GM21390 (cell line): ENCODE results near the gene ART1.
"Not testable (repeated sequence)": the region's sequence is repeated elsewhere in the genome, so short reads cannot be mapped to it uniquely, and the experiment has no call there.

Experiments used
- ATAC-seq: cut with Tn5 transposase; IDR thresholded peaks from one replicate; pipeline ENCODE4 v1.9.1; 2021; ENCODE audit not compliant: unreplicated experiment

ART1 gene

GRCh38 chr11:3644817-3645235 lies at the start of gene ART1:
Gene ART1, plus strand, starts transcription at chr11:3645128. Its CDS starts 14,086 bp downstream, at chr11:3659214.
- no peak for ATAC-seq

GRCh38 chr11:3597743-3598142 lies 47.2 kb upstream of the ART1 start:
- ATAC-seq: not testable (repeated sequence)

- not testable (repeated sequence) for ATAC-seq
Measured at GRCh38 chr11:3600201-3600600, 44.7 kb upstream of the ART1 start.

GRCh38 chr11:3604167-3604566 lies 40.8 kb upstream of the ART1 start:
- ATAC-seq: no peak

GRCh38 chr11:3605283-3605662 lies 39.7 kb upstream of the ART1 start:
- no peak for ATAC-seq

- ATAC-seq: no peak
Measured at GRCh38 chr11:3605771-3606203, 39.1 kb upstream of the ART1 start.

GRCh38 chr11:3609416-3610265 lies 35.3 kb upstream of the ART1 start:
- no peak for ATAC-seq

- no peak for ATAC-seq
Measured at GRCh38 chr11:3610846-3611245, 34.1 kb upstream of the ART1 start.

- no peak for ATAC-seq
Measured at GRCh38 chr11:3611976-3612678, 32.8 kb upstream of the ART1 start.

GRCh38 chr11:3613998-3614741 lies 30.8 kb upstream of the ART1 start:
- ATAC-seq: no peak

- peak; percentile 61 for ATAC-seq
Measured at GRCh38 chr11:3614742-3615171, 30.2 kb upstream of the ART1 start.

- no peak for ATAC-seq
Measured at GRCh38 chr11:3615998-3616397, 28.9 kb upstream of the ART1 start.

- no peak for ATAC-seq
Measured at GRCh38 chr11:3616721-3617460, 28.0 kb upstream of the ART1 start.

GRCh38 chr11:3617990-3618389 lies 26.9 kb upstream of the ART1 start:
- no peak for ATAC-seq

GRCh38 chr11:3622521-3622920 lies 22.4 kb upstream of the ART1 start:
- ATAC-seq: no peak

GRCh38 chr11:3623121-3623520 lies 21.8 kb upstream of the ART1 start:
- no peak for ATAC-seq

- no peak for ATAC-seq
Measured at GRCh38 chr11:3623767-3624458, 21.0 kb upstream of the ART1 start.

GRCh38 chr11:3626250-3626960 lies 18.5 kb upstream of the ART1 start:
- ATAC-seq: no peak

GRCh38 chr11:3627291-3627690 lies 17.6 kb upstream of the ART1 start:
- no peak for ATAC-seq

GRCh38 chr11:3631331-3631730 lies 13.6 kb upstream of the ART1 start:
- ATAC-seq: no peak
